ENCODE results near the gene F13A1.

The F13A1 gene

GRCh38 chr6:6239598-6240581 lies 80.6 kb downstream of the F13A1 start:
- DNase-seq: no peak

- DNase-seq: no peak
Observed at GRCh38 chr6:6236730-6237469, 83.6 kb downstream of the F13A1 start.

GRCh38 chr6:6235786-6236185 lies 84.7 kb downstream of the F13A1 start:
- DNase-seq: no peak

- no peak for DNase-seq
Observed at GRCh38 chr6:6234963-6235362, 85.5 kb downstream of the F13A1 start.

GRCh38 chr6:6230286-6230685 lies 90.2 kb downstream of the F13A1 start:
- no peak for DNase-seq

- no peak for DNase-seq
Observed at GRCh38 chr6:6227896-6228295, 92.6 kb downstream of the F13A1 start.

- no peak for DNase-seq
Observed at GRCh38 chr6:6225885-6226529, 94.5 kb downstream of the F13A1 start.

- no peak for DNase-seq
Observed at GRCh38 chr6:6224933-6225486, 95.5 kb downstream of the F13A1 start.

GRCh38 chr6:6221787-6222535 lies 98.5 kb downstream of the F13A1 start:
- DNase-seq: no peak

- DNase-seq: no peak
Observed at GRCh38 chr6:6220718-6221117, 99.7 kb downstream of the F13A1 start.

GRCh38 chr6:6219716-6220115 lies 100.7 kb downstream of the F13A1 start:
- DNase-seq: no peak

GRCh38 chr6:6218759-6219085 lies 101.7 kb downstream of the F13A1 start:
- no peak for DNase-seq

GRCh38 chr6:6217855-6218758 lies 102.4 kb downstream of the F13A1 start:
- DNase-seq: no peak

GRCh38 chr6:6210994-6211393 lies 109.5 kb downstream of the F13A1 start:
- DNase-seq: no peak

GRCh38 chr6:6202886-6203285 lies 117.6 kb downstream of the F13A1 start:
- DNase-seq: no peak

- no peak for DNase-seq
Observed at GRCh38 chr6:6201200-6201599, 119.3 kb downstream of the F13A1 start.

- DNase-seq: no peak
Observed at GRCh38 chr6:6199678-6200077, 120.8 kb downstream of the F13A1 start.

GRCh38 chr6:6196762-6197161 lies 123.7 kb downstream of the F13A1 start:
- DNase-seq: no peak

GRCh38 chr6:6195080-6195479 lies 125.4 kb downstream of the F13A1 start:
- no peak for DNase-seq

- no peak for DNase-seq
Observed at GRCh38 chr6:6193221-6193745, 127.2 kb downstream of the F13A1 start.

- no peak for DNase-seq
Observed at GRCh38 chr6:6191909-6192308, 128.6 kb downstream of the F13A1 start.
